Hematopoietic multipotent progenitor cell treated with erythropoietin and hydrocortisone succinate and interleukin-3 and kit ligand, for 8 days (in vitro differentiated cells): ENCODE data around the gene MRPL17.
"Not testable (repeated sequence)": the region's sequence is repeated elsewhere in the genome, so short reads cannot be mapped to it uniquely, and the experiment has no call there.

Source experiments
- DNase-seq: peaks from one replicate; pipeline ENCODE4 v3.0.0-alpha.2; 2015

The MRPL17 gene

DNA sequence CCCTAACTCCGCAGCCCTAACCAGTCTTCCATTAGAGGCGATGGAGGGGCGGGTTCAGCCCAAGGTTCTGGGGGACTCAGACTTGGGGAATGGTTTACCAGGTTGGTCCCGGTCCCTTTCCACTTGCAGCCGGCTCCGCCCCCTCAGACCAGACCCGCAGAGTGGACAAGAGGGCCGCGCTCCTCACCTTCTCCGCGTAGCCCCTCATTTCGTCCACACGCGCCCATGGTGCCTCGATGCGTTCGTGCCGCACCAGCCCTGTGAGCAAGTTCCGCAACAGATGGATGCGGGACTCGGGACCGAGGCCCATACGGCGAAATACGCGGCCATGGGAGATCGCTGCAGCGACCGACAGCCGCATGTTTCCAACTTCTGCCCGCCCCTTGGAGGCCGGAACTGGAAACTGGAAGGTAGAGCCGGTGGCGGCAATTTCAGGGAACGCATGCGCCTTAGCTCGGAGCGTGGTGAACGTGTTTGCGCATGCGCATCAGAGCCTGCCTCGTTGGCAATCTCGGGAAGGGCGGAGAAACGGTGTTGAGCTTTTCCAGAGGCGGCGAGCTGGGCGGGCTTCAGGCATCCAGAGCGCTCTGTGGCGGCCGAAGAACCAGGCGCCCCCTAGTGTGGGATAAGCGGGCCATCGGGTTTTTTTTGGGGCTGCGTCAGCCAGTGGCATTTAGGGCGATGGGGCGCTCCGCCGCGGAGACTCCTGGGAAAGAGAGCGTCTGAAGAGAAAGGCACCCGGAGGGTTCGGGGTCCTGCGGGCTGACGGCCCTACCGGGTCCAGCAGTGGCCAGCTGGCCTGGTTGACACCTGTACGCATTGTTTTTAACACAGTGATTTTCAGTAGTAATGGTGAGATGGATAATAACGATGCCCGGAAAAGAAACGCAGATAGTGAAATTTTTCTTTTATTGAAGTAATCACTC is at the start of gene MRPL17:
MRPL17 (minus strand) TSS at position 405 of the 926 bp plus-strand sequence; CDS start at position 361, 44 bp downstream.
- peak; percentile 99 for DNase-seq

DNA sequence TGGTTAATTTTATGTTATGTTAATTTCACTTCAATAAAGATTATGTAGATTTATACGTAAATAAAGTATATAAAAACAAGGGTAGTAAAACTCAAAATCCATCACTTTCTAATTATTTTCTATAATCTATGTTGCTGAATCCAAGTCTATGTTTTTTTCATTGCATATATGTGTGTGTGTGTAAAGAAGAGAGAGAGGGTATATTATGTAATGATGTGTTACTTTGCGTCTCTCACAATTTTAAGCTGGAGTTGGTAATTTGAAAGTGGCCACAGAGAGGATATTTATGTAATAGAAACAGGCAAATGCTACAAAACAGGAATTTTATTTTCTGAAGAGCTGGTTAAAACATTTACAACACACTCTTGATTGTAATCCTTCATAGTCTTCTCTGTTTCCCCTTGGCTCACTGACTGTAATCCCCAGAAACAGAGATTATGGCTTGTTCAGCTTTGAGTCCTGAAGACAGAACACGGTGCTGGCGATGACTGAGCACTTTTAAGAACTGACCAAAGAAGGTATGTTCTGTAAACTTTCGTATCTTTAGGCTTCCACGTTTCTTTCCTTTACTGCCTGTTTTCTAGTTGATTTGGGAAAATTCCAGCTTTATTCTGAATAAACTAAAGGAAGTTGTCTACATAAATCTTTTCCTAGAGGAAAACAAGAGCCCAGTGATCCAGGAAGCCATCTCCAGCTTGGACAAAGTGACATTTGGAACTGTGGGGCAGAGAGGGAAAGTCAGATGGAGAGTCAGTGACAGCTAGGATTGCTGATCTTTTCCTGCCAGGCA is 45.0 kb upstream of the MRPL17 start:
- no peak for DNase-seq

DNA sequence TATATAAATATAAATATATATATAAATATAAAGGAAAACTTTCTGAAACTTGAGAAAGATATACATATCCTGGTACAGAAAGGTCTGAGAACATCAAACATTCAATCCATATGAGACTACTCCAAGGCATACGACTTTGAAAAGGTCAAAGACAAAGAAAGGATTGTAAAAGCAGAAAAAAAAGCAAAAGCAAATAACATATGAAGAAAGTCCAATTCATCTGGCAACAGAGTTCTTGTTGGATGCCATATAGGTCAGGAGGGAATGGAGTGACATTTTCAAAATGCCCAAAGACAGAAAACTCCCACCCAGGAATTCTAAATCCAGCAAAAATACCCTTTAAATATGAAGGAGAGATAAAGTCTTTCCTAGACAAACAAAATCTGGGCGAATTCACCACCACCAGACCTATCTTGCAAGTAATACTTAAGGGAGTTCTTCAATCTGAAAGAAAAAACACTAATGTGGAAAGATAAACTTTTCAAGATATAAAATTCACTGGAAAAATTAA is 42.3 kb upstream of the MRPL17 start:
- DNase-seq, result no peak

DNA sequence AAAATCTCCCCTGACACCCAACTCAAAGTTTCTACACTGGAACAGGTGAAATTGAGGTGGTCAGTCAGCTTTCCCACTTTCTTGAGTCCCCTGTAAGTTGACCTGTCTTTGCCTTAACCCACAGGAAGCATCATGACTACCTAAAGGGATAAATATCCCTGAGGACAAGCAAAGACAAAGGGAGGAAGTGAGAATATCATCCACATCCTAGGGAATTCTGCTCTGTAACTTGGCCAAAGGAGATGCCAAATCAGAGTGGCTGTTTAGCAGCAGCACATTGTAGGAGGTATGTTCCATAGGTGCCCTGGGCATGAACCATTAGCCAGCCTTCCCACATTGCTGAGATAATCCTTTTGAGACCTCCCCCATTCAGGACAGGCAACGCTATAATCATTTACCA is 40.9 kb upstream of the MRPL17 start:
- no peak for DNase-seq

GRCh38 chr11:6721343-6721742 is 38.2 kb upstream of the MRPL17 start:
- no peak for DNase-seq

- DNase-seq, result no peak
These were observed 36.4 kb upstream of the MRPL17 start for GRCh38 chr11:6719576-6719975.

GRCh38 chr11:6717426-6717825 is 34.3 kb upstream of the MRPL17 start:
- no peak for DNase-seq

DNA sequence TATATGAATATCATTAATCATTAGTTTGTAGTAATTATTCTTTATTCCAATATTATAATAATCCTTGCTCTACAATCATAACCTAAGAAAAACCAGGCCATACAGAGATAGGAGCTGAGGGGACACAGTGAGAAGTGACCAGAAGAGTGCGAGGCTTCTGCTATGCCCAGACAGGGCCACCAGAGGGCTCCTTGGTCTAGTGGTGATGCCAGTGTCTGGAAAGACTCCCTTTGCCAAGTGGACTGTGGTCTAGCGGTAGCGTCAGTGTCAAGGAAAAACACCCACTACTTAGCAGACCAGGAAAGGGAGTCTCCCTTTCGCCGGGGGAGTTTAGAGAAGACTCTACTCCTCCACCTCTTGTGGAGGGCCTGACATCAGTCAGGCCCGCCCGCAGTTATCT is 28.4 kb upstream of the MRPL17 start:
- DNase-seq, result peak; percentile 49

- DNase-seq, result no peak
These were observed 25.7 kb upstream of the MRPL17 start for GRCh38 chr11:6708876-6709275.

DNA sequence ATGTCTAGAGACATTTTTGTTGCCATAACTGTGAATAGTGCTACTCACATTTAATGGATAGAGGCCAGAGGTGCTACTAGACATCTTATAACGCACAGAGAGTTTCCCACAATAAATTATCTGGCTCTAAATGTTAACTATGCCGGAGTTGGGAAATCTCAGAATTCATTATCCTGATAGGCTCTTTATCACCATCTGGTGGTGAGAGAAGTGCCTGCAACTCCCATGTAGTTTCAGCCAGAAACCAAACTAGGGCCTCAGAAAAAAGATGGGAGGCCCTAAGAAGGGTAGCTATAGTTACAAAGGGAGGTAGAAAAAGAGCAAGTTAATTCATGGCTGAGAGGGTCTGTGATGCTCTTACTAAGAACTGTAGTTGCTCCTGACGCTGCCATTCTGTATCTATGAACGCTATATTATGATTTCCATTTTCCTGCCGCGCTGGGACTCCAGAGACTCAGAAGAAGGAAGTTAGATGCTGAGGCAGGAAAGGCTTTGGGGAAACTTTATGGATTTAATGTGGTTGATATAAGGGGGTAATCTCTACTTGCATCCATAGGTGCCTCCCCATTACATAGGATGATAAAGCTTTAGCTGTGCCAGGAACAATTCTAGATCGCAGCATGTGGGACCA is 22.9 kb upstream of the MRPL17 start:
- peak; percentile 62 for DNase-seq

GRCh38 chr11:6703247-6704063 is 20.3 kb upstream of the MRPL17 start:
- peak; percentile 59 for DNase-seq

DNA sequence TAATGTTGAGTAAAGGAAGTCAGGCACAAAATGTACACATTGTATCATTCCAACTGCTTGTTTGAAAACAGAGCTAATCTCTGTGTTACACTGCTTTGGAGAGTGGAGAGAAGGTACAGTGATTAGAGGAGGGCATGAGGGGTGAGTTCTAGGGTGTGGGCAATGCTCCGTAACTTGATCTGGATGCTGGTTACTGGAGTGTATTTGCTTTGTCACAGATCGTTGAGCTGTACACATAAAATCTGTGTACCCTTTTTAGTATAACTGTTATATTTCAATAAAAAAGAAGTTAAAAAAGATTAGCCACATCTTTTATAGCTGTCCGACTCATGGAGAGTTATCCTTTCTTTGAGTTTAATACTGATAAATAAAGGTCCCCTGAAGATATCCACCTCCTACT is 18.8 kb upstream of the MRPL17 start:
- DNase-seq, result not testable (repeated sequence)

- no peak for DNase-seq
These were observed 12.2 kb upstream of the MRPL17 start for GRCh38 chr11:6695377-6695776.

DNA sequence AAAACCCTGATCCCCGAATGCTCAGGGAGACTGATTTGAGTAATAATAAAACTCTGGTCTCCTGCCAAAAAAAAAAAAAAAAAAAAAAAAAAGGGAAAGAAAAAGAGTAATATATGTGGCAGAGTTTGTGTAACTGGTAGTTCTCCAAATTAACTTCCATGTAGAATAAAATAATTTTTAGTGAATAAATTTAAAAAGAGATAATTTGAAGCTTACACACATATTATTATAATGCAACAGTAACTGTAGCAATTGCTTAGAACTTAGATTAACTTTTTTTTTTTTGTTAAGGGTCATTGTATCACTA is 11.0 kb upstream of the MRPL17 start:
- DNase-seq, result no peak

DNA sequence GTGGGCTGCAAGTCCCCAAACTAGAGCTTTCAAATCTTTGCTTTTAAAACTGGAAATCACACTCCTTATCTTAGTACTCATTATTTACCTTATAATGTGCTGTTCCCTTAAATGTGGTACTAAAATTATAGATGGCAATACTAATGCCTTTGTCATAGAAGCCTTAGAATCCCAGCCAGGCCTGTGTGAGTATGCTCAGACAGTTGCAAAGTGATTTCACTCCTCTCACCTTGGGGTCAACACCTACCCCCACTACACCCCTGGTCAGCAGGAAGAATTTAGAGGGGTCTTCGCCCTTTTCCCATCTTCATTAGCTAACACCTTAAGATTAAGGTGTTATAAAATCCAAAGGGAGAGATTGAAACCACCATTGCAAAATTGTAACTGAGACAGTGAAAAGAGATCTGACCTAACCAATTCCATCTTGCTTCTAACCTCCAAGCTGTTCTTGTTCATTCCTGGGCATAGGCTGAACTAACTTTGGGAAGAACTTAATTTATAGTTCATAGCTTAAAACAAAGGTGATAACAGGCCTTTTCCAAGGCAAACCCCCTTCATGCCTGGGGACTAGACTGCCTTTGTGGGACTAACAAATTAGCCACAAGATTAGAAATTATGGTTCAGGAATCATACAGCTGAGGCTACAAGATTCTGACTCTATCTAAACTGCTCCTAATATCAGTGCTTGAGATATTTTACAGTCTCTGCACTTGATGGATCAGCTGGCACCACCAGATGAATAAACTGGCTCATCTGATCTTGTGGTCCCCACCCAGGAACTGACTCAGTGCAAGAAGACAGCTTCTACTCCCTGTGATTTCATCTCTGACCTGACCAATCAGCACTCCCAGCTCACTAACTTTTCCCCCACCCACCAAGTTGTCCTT is 10.4 kb upstream of the MRPL17 start:
- peak; percentile 80 for DNase-seq

DNA sequence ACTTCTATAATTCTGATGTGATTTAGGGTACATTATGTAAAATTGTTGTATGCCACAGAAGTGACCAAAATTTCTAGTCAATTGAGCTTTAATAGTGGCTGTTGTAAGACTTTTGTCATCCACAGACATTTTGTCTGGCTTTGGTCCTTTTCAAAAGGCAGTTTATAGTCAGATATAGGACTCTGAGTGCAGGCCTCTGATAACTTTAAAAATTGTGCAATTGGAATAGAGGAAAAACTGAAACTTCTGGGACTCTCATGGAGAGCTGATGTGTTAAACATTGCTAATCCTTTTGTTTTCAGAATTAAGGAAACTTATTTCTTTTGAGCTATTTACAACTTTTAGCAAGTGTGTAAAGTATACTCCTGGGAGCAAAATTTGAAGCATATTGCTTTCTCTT is 9.0 kb upstream of the MRPL17 start:
- no peak for DNase-seq

GRCh38 chr11:6690431-6691132 is 7.4 kb upstream of the MRPL17 start:
- not testable (repeated sequence) for DNase-seq

- no peak for DNase-seq
These were observed 4.7 kb upstream of the MRPL17 start for GRCh38 chr11:6687876-6688275.

- DNase-seq, result no peak
These were observed 2.9 kb upstream of the MRPL17 start for GRCh38 chr11:6686006-6686405.

DNA sequence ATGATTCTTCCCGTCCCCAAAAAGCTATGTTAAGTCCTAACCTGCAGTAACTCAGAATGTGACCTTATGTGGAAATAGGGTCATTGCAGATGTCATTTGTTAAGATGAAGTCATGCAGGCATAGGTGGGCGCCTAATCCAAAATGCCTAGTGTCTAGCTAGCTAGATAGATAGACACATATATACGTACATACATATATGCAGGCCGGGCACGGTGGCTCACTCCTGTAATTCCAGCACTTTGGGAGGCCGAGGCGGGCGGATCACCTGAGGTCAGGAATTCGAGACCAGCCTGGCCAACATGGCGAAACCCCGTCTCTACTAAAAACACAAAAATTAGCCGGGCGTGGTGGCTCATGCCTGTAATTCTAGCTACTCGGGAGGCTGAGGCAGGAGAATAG is 928 bp upstream of the MRPL17 start:
- DNase-seq, result not testable (repeated sequence)

DNA sequence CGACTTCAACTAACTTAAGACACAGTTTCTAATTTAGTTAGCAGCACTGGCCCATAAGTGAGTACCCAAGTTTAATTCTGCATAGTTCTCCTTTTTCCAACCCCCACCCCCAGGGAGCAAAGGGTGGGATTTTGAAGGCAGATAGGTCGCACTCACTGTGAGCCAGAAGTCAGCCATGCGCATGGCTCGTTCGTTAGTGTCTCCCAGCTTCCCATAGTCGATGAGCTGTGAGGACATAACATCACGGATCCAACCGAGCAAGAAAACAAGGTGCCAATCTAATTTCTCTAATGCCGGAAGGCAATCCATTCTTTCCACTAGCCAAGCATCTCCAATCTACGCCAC is 577 bp downstream of the MRPL17 start:
- no peak for DNase-seq
